HEK293T (cell line): Measurements from ENCODE around the gene TFG.

Experiments used
- ARNT ChIP-seq: fragments of 450-650 bp; IDR thresholded peaks from 2 replicates; pipeline ENCODE4 v1.6.1; 2017; ENCODE audit warnings: mild to moderate bottlenecking
- BHLHE40 ChIP-seq: fragments of 450-650 bp; IDR thresholded peaks from 2 replicates; pipeline ENCODE4 v1.6.1; 2016; ENCODE audit warnings: mild to moderate bottlenecking, moderate library complexity, borderline replicate concordance
- ELF4 ChIP-seq: fragments of 450-650 bp; IDR thresholded peaks from 2 replicates; pipeline ENCODE4 v1.6.1; 2017; ENCODE audit warnings: antibody characterized with exemption
- FOXK2 ChIP-seq: fragments of 450-650 bp; IDR thresholded peaks from 2 replicates; pipeline ENCODE4 v1.6.1; 2016; ENCODE audit warnings: mild to moderate bottlenecking
- HDGF ChIP-seq: fragments of 450-650 bp; IDR thresholded peaks from 2 replicates; pipeline ENCODE4 v1.6.1; 2017; ENCODE audit warnings: antibody characterized with exemption, borderline replicate concordance
- LEF1 ChIP-seq: fragments of 450-650 bp; IDR thresholded peaks from 2 replicates; pipeline ENCODE4 v1.6.1; 2017; ENCODE audit warnings: mild to moderate bottlenecking, borderline replicate concordance
- SUZ12 ChIP-seq: fragments of 450-650 bp; IDR thresholded peaks from 2 replicates; pipeline ENCODE4 v1.6.1; 2016; ENCODE audit warnings: mild to moderate bottlenecking

DNA sequence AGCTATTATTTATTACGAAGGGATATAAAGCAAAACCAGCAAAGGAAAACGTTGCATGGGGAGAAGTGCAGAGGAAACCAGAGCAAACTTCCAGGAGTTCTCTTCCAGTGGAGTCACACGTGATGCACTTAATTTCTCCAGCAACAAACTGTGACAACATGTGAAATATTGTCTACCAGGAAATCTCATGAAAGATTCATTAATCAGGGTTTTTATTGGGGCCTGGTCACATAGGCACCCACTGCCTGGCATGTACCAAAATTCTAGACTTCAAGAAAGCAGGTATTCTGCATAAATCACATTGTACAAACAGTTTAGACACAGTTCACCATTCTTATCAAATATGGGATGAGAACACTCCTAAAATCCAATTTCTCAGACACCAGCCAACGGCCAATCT is 5.4 kb upstream of the TFG start:
- no peak for TF ChIP-seq BHLHE40
- no peak for TF ChIP-seq SUZ12
- no peak for TF ChIP-seq HDGF
- no peak for TF ChIP-seq ARNT
- TF ChIP-seq ELF4: no peak
- TF ChIP-seq FOXK2: no peak
- no peak for TF ChIP-seq LEF1
